PC-9 (cell line): Measurements from ENCODE around the gene CADPS2. TPM values are rescaled to one million over a fixed set of nuclear protein-coding genes. Genes with fewer than 3 reads are reported as not detected.

ENCODE experiments used
- BruUV-seq: library from RNA; stranded (reverse); fragments of 400-500 nt; replicated peaks from 2 replicates; lab custom pipeline; 2021; lab: Mats Ljungman, UMichigan
- CTCF ChIA-PET: fragments of 300-600 bp; sonication (Branson Sonifier 250); formaldehyde crosslinking; loops from one replicate; lab custom pipeline; 2022; ENCODE audit warnings: antibody characterized with exemption; lab: Charles Lee
- POLR2A ChIA-PET: fragments of 300-600 bp; sonication (Branson Sonifier 250); formaldehyde crosslinking; loops from one replicate; lab custom pipeline; 2022; ENCODE audit warnings: antibody characterized with exemption; ENCODE audit not compliant: unreplicated experiment; lab: Charles Lee
- DNase-seq, 2 experiments: peaks; one replicate each; pipeline versions ENCODE4 v3.0.0 to v3.0.0-alpha.2; 2015 to 2022; ENCODE audit warnings: mixed read lengths in 1 of 2
- H2AFZ ChIP-seq: fragments of 200-600 bp; sonication (generic); 2 replicates; pipeline ENCODE4 v1.8.1; 2017; ENCODE audit warnings: antibody characterized with exemption
- H3F3A ChIP-seq: fragments of 200-600 bp; sonication (generic); 2 replicates; pipeline ENCODE4 v1.8.1; 2017; ENCODE audit warnings: antibody characterized with exemption, mild to moderate bottlenecking, low read depth; ENCODE audit not compliant: insufficient read depth
- H3K27ac ChIP-seq: fragments of 200-600 bp; sonication (generic); 2 replicates; pipeline ENCODE4 v1.6.1; 2016; ENCODE audit warnings: mixed run types
- H3K27me3 ChIP-seq: fragments of 200-600 bp; sonication (generic); 2 replicates; pipeline ENCODE4 v1.6.1; 2016; ENCODE audit warnings: low read depth, mixed run types; ENCODE audit not compliant: insufficient read depth
- H3K36me3 ChIP-seq: fragments of 200-600 bp; sonication (generic); 2 replicates; pipeline ENCODE4 v1.6.1; 2016; ENCODE audit warnings: low read depth, mixed run types
- H3K4me1 ChIP-seq: fragments of 200-600 bp; sonication (generic); replicated peaks from 2 replicates; pipeline ENCODE4 v1.6.1; 2016; ENCODE audit warnings: mixed run types; ENCODE audit not compliant: insufficient read depth
- H3K4me2 ChIP-seq: fragments of 200-600 bp; sonication (generic); 2 replicates; pipeline ENCODE4 v1.6.1; 2017; ENCODE audit warnings: mixed run types
- H3K4me3 ChIP-seq: fragments of 200-600 bp; sonication (generic); 2 replicates; pipeline ENCODE4 v1.6.1; 2016; ENCODE audit warnings: mixed run types
- H3K79me2 ChIP-seq: fragments of 200-600 bp; sonication (generic); 2 replicates; pipeline ENCODE4 v1.6.1; 2017; ENCODE audit warnings: low read depth, mixed run types
- H3K9me2 ChIP-seq: fragments of 200-600 bp; sonication (generic); 2 replicates; pipeline ENCODE4 v1.8.1; 2017; ENCODE audit warnings: mild to moderate bottlenecking; ENCODE audit not compliant: insufficient read depth
- H3K9me3 ChIP-seq: fragments of 200-600 bp; sonication (generic); 2 replicates; pipeline ENCODE4 v1.8.1; 2016; ENCODE audit warnings: low read depth; ENCODE audit not compliant: insufficient read depth
- H4K20me1 ChIP-seq: fragments of 200-600 bp; sonication (generic); 2 replicates; pipeline ENCODE4 v1.8.1; 2017; ENCODE audit not compliant: insufficient read depth
- EZH2 ChIP-seq: fragments of 200-600 bp; sonication (generic); IDR thresholded peaks from 2 replicates; pipeline ENCODE4 v1.8.0; 2017; ENCODE audit warnings: antibody characterized with exemption, low read depth
- intact Hi-C: fragments of 100-400 bp; cut with micrococcal nuclease; formaldehyde crosslinking; loops from one replicate; pipeline ENCODE4 v1.10.0; 2022; ENCODE audit not compliant: unreplicated experiment
- total RNA-seq: library from RNA; stranded (reverse); gene quantifications from 2 replicates; pipeline ENCODE4 v1.2.3, GENCODE V29; 2021
- TF ChIP-seq, protein P1 (sequence below): fragments of 200-600 bp; sonication (generic); conservative IDR thresholded peaks from 2 replicates; pipeline ENCODE4 v1.6.1; 2017; ENCODE audit warnings: mixed run types, antibody characterized with exemption, mild to moderate bottlenecking, moderate library complexity

Gene CADPS2
- total RNA-seq, 1 experiment from 2014 or later: 11.9 TPM

DNA sequence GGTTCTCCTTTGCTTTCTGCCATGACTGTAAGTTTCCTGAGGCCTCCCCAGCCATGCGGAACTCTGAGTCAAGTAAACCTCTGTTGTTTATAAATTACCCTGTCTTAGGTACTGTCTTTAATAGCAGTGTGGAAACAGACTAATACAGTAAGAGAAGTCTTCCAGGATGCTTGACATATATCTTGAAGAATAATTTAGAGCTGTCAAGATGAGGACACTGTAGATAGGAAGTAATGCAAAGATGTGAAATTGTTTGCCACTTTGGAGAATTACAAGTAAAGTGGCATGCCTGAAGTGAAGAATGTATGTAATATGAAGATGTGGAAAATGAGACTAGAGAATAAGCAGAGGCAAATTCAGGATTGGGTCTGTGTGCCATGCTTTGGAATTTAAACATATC, 2.9 kb upstream of the CADPS2 start:
- no peaks in the 10 kb centered on the region for H3K9me2 ChIP-seq
- H2AFZ ChIP-seq: no peak overlapping the region
- H3K79me2 ChIP-seq: no peaks in the 10 kb centered on the region
- no peaks in the 10 kb centered on the region for H4K20me1 ChIP-seq
- intact Hi-C loops: loop anchor here (5.0 to 10.0 kb wide), 6 partner anchors 87 to 664 kb away; no protein-coding TSS in a partner anchor
- ChIA-PET POLR2A (no interaction called here), CTCF (no interaction called here)
- H3K4me2 ChIP-seq: no peak overlapping the region
- no peaks in the 10 kb centered on the region for H3K36me3 ChIP-seq
- H3K4me3 ChIP-seq: no peak overlapping the region
- no peak for TF ChIP-seq EZH2
- TF ChIP-seq, protein P1, sequence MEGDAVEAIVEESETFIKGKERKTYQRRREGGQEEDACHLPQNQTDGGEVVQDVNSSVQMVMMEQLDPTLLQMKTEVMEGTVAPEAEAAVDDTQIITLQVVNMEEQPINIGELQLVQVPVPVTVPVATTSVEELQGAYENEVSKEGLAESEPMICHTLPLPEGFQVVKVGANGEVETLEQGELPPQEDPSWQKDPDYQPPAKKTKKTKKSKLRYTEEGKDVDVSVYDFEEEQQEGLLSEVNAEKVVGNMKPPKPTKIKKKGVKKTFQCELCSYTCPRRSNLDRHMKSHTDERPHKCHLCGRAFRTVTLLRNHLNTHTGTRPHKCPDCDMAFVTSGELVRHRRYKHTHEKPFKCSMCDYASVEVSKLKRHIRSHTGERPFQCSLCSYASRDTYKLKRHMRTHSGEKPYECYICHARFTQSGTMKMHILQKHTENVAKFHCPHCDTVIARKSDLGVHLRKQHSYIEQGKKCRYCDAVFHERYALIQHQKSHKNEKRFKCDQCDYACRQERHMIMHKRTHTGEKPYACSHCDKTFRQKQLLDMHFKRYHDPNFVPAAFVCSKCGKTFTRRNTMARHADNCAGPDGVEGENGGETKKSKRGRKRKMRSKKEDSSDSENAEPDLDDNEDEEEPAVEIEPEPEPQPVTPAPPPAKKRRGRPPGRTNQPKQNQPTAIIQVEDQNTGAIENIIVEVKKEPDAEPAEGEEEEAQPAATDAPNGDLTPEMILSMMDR: no peak
- no peaks in the 10 kb centered on the region for H3K9me3 ChIP-seq
- no peak for DNase-seq
- peaks cover 6% of the 10 kb centered on the region for H3F3A ChIP-seq
- no peak overlapping the region for H3K27ac ChIP-seq
- BruUV-seq: no TSS peak
- H3K4me1 ChIP-seq: peaks cover 24% of the 10 kb centered on the region
- H3K27me3 ChIP-seq: no peaks in the 10 kb centered on the region

DNA sequence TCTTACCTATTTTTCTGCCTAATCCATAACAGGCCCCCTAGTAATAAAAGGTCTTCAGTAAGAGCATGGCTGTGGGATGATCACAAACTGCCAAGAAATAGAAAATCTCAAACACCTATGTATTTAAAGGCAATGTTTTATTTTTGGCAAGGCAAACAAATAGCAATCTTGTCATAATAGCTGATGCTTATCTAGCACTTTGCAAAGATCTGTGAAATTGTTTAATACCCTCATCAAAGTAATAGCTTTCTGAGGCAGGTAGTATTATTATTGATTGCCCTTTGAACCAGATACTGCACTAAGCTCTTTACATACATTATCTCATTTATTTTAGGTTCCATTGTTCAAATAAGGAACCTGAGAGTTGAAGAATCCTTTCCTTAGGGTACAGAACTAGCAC, 1.6 kb upstream of the CADPS2 start:
- Histone ChIP-seq H3K9me3 (no peaks in the 10 kb centered on the region), H3K4me2 (peak overlapping the region; percentile 100), H3K4me3 (no peak overlapping the region; the same call in 1 of the 2 replicates), H3K79me2 (no peaks in the 10 kb centered on the region), H4K20me1 (no peaks in the 10 kb centered on the region), H3K4me1 (peaks cover 19% of the 10 kb centered on the region), H3F3A (peaks cover 6% of the 10 kb centered on the region), H3K36me3 (no peaks in the 10 kb centered on the region), H3K27ac (no peak overlapping the region), H2AFZ (peak overlapping the region; percentile 98; the same call in 1 of the 2 replicates), H3K27me3 (no peaks in the 10 kb centered on the region), H3K9me2 (no peaks in the 10 kb centered on the region)
- BruUV-seq: no TSS peak
- ChIA-PET POLR2A (interaction anchor here (0.6 to 0.9 kb wide), 6 partner anchors 32 to 1277 kb away, joined by 3 to 13 read pairs (median 4); no protein-coding TSS in a partner anchor), CTCF (no interaction called here)
- no peak for TF ChIP-seq EZH2
- TF ChIP-seq, protein P1: no peak
- intact Hi-C loops: loop anchor here (2.0 to 10.0 kb wide), 7 partner anchors 53 to 663 kb away; no protein-coding TSS in a partner anchor
- no peak for DNase-seq

DNA sequence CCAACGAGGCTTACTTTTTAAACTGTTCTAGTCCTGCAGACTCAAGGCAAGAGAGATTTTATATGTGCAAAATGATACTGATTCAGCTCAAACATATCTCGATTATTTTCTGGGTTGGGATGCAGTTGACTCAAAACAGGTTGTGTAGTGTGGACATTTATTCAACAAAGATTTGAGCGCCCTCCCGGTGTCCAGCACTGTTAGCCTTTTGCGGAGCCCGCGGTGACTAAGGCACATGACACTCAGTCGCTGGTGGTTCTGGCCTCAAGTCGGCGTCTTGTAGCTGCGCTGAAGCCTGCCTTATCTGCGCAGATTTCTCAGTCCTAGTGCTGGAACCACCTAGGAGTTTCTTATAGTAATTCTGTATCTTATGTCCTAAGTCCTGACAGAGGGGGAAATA, 938 bp upstream of the CADPS2 start:
- peak overlapping the region; percentile 100 for H3K4me2 ChIP-seq
- no peaks in the 10 kb centered on the region for H4K20me1 ChIP-seq
- TF ChIP-seq EZH2: no peak
- TF ChIP-seq, protein P1: no peak
- peak; percentile 65 to 70 for DNase-seq
- BruUV-seq: no TSS peak
- H3K27me3 ChIP-seq: no peaks in the 10 kb centered on the region
- H3K4me3 ChIP-seq: peak overlapping the region; percentile 92
- no peaks in the 10 kb centered on the region for H3K9me2 ChIP-seq
- CTCF ChIA-PET: interaction anchor here (0.7 kb wide), 1 partner anchor 122 kb away, joined by 8 read pairs; no protein-coding TSS in a partner anchor
- H3K4me1 ChIP-seq: peaks cover 19% of the 10 kb centered on the region
- H3K79me2 ChIP-seq: no peaks in the 10 kb centered on the region
- peak overlapping the region; percentile 98 for H2AFZ ChIP-seq
- H3K27ac ChIP-seq: peak overlapping the region; percentile 51
- no peaks in the 10 kb centered on the region for H3K9me3 ChIP-seq
- H3K36me3 ChIP-seq: no peaks in the 10 kb centered on the region
- H3F3A ChIP-seq: peaks cover 6% of the 10 kb centered on the region
- intact Hi-C loops: loop anchor here (2.0 to 10.0 kb wide), 7 partner anchors 52 to 662 kb away; no protein-coding TSS in a partner anchor
- POLR2A ChIA-PET: interaction anchor here (0.6 to 0.9 kb wide), 5 partner anchors 32 to 914 kb away, joined by 3 to 13 read pairs (median 4); no protein-coding TSS in a partner anchor
